CD1c-positive myeloid dendritic cell (primary cell): ENCODE measurements around the gene ACTMAP.
A peak's percentile ranks its signal among the peaks of the same experiment; 100 is the strongest.
"Not testable (repeated sequence)": the region's sequence is repeated elsewhere in the genome, so short reads cannot be mapped to it uniquely, and the experiment has no call there.

Source experiments
- DNase-seq: peaks from one replicate; pipeline ENCODE4 v3.0.0-alpha.2; 2016; ENCODE audit errors: extremely low spot score

ACTMAP gene, protein sequence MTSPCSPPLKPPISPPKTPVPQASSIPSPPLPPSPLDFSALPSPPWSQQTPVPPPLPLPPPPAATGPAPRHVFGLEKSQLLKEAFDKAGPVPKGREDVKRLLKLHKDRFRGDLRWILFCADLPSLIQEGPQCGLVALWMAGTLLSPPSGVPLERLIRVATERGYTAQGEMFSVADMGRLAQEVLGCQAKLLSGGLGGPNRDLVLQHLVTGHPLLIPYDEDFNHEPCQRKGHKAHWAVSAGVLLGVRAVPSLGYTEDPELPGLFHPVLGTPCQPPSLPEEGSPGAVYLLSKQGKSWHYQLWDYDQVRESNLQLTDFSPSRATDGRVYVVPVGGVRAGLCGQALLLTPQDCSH

DNA sequence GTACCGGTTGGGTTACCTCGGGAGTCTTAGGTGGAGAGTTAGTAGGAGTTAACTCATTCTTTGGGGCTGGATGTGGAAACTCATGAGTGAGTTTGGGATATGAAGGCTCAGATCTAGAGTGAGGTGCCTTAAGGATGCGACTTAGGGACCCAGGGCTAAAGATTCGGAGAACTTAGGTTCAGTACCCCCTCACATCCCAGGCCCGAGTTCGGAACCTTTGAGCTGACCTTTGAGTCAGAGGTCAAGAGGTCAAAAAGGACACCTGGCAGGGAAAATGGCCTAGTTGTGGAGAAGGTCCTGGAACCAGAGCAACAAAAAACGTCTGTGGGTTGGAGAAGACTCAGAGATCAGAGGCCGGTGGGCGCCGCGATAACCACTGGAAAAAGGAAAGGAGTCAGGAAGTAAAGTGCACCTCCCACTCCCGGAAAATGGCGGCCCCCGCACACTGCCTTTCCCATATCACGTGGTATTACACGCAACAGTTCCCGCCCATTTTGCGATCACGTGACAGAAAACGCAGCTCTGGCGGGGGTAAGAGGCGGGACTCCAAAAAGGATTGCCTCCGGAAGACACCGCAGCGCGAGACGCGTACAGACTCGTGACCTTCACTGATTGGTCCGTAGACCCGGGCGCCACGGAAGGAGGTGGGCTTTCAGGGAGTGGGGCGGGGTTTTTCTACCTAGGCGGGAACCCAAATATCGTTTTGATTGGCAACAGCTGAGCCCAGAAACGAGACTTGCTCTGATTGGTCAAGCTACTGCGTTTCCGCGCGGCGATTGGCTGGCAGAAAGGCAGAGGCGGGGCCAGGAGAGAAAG is at the start of gene ACTMAP:
ACTMAP (minus strand) TSS at position 420 of the 816 bp plus-strand sequence. CDS start 674 bp downstream, outside the sequence.
- peak; percentile 100 for DNase-seq

DNA sequence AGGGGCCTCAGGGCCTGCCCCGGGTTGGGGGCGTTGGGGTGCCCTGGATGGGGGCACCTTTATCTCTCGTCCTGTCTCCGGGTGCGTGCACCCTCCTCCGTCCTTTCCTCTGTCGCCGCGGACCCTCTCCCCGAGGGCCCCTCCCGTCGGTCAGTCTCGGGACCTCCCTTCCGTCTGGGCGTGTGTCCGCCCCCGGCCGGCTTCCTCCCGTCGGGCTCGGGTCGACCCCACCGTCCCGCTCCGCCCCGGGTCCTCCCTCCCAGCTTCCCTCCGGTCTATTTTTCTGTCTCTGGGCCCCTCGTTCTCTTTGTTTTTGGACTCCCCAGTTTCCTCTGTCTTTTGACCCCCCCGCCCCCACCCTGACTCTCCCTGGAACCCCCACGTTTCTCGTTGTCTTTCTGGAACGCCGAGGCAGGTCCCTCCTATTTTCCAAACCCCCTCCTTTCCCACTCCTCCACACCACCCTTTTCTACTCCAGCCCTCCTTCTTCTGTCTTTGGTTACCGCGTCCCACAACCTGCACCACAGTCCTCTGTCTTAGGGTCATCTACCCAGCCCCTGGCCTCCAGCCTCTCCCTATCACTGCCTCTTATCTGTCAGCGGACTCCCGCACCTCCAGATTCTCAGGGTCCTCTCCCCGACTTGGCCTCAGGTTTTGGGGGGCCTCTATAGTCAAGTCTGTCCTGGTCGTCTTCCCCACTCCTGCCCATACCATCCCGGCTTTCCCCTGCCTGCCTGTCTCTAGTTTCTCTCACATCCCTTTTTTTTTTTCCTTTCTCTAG is 49.5 kb upstream of the ACTMAP start:
- peak; percentile 62 for DNase-seq

DNA sequence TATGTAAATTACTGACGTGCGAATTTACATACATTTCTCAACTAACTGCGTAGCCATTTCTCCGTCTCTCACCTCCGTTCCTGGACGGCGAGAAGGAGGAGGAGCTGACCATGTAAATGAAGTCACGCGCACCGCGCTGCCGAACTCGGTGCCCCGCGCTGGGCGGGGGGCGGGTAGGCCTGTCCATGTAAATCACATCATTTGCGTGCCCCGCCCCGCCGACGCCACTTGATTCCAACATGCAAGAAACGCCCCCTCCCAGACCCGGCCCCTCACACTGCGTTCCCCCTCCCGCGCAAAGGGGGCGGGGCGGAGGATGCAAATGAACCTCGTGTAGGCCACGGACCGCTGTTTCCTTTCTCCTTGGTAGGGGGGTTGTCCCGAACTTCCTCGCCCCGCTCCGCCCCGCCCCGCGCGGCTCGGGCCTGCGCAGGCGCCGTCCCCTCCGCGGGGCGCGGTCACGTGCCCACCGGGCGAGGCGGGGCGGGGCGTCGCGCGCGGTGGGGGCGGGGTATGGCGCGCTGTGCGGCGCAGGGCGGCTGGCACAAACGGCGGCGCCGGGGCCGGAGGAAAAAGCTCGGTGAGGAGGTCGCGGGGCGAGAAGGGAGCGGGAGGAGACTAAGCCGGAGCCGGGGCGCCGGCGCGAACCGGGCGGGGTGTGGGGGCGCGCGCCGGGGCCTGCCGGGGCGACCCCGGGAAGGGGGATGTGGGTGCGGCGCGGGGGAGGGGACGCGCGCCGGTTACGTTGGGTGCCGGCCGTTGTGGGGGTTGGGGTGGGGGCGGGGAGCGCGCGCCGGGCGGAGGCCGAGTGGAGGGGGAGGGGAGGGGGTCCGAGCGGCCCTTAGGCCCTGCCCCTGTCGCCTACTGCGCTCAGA is 48.6 kb upstream of the ACTMAP start, which contains the start of gene EGLN2:
EGLN2 (plus strand) TSS at position 509 of the 875 bp plus-strand sequence. CDS start 1,382 bp downstream, outside the sequence.
- DNase-seq, result peak; percentile 100

DNA sequence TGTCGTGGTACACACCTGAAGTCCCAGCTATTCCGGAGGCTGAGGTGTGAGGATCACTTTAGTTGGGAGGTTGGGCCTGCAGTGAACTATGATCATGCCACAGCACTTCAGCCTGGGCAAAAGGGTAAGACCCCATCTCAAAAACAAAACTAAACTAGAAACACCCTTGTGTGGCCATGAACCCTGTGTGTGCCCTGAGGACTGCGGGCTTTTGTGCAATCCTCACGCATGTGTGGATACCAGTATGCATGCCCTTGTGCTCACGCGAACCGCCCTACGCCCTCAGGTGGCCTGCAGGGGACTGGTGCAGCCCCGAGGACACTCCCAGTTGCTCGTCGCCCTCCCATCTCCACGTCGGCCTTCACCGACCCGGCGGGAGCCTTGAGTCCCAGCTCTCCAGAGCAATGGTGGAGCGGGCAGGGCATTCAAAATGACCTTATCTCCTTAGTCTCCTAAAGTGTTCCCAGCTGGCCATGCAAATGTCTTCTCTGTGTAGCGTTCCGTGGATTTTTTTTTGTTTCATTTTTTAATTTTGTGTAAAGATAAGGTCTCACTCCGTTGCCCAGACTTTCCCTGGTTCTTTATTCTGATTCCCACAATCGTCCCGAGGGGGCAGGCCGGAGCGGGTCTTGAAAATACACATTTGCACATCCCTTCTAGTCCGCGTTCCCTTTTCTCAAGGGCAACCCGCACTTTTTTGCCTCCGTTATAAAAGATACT is 47.8 kb upstream of the ACTMAP start:
- DNase-seq, result peak; percentile 71

DNA sequence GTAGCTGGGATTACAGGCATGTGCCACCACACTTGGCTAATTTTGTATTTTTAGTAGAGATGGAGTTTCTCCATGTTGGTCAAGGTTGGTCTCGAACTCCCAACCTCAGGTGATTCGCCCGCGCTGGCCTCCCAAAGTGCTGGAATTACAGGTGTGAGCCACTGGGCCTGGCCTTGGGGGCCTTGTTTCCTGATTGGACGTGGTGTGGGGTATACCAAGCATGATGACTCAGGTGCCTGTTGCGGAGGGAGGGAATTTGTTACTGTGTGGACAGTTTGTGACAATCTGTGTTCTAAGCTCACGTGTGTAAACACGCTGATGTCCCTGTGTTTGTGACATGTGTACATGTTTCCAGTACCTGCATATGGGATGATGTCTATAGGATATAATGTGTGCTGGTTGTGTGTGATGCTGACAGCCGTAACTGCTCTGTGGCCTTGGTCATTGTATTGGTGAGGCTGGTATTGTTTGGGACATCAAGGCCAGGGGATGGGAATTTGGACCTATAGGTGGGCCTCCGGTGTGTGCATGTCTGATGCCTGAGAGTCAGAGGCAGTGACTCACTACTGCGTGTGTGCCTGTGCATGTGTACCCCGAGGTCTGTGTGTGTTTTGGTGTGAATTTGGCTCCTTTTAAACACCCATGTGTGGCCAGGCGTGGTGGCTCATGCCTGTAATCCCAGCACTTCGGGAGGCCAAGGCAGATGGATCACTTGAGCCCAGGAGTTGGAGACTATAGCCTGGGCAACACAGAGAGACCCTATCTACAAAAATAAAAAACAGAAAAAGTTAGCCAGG is 47.1 kb upstream of the ACTMAP start:
- DNase-seq, result no peak

DNA sequence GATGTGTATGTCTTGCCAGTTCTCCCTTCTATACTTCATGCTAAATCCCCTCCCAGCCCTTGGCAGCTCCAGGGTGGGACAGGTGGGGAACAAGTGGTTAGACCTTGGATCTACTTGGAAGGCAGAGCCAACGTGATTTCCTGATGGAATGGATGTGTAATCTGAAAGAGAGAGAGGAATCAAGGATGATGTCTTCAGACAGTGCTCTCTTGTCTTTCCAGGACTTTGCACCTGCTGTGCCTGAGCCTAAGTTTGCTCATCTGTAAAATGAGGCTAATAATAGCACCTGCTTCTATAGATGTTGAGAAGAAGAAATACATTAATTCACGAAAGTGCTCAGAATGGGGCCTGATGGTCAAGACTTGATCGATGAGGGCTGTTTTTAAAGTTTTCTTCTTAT is 41.7 kb upstream of the ACTMAP start:
- no peak for DNase-seq

DNA sequence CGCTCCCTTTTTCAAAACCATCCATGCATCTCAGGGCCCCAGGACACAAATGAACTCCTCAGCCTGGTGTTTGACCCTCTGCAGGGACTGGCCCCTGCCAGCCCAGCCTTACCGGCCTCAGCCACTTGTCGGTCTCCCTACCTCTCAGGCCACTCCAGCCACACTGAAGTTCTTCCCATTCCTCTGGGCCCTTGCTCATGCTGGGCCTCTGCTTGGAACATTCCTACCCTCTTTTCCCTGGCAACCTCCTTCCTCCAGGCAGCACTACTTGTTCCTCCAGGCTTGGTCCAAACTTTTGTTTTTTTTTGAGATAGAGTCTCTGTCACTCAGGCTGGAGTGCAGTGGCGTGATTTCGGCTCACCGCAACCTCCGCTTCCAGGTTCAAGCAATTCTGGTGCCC is 41.1 kb upstream of the ACTMAP start:
- DNase-seq, result no peak

DNA sequence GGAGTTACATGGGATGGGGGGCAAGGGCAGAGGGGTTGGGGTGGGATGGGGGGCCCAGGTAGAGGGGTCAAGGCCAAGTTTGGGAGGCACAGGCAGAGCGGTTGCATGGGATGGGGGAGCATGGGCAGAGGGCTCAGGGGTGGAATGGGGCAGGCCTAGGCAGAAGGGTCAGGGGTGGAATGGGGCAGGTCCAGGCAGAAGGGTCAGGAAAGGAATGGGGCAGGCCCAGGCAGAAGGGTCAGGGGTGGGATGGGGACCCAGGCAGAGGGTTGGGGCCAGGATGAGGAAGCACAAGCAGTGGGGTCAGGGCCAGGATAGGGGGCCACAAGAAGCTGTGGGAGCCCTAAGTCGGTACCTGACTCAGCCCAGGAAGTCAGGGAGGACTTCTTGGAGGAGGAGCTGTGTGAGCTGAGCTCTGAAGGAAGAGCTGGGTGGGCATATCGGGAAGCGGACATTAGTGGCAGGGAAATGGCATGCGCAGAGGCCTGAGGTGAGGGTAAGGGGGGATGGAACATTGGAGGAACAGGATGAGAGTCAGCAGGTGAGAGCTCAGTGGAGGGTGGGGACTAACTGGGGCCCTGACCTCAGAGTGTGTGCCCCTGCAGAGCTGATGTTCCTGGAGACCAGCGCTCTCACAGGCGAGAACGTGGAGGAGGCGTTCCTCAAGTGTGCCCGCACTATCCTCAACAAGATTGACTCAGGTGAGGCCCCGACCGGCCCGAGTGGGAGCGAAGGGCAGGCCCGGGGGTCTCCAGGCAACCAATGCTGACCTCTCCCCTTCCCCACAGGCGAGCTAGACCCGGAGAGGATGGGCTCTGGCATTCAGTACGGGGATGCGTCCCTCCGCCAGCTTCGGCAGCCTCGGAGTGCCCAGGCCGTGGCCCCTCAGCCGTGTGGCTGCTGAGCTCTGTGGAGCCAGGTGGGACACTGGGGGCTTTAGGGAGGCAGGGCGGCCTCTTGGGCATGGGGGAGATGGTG is 36.1 kb upstream of the ACTMAP start:
- no peak for DNase-seq

DNA sequence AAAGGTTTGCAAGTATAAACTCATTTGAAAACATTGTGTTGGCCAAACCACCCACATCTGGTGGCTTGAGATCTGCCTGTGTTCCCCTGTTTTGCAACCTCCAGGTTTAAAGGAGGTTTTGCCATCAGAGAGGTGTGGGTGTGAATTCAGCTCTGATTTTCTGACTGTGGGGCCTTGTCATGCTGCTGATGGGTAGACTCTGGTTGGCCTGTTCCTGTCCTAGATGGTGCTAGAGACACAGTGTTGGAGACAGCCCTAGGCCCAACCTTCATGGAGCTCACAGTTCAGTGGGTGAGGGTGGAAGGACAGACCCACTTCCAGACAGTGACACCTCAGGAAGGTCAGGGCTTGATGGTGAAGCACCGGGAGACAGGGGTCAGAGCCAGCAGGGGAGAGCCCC is 35.2 kb upstream of the ACTMAP start:
- DNase-seq, result no peak

DNA sequence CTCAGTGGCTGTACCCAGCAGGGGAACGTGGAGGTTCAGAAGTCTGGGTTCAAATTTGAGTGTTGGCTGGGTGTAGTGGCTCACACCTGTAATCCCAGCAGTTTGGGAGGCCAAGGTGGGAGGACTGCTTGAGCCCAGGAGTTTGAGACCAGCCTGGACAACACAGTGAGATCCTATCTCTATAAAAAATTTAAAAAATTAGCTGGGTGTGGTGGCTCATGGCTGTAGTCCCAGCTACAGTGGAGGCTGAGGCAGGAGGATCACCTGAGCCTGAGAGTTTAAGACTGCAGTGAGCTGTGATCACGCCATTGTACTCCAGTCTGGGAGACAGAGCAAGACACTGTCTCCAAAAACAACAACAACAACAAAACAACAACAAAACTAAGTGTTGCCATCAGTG is 33.9 kb upstream of the ACTMAP start:
- not testable (repeated sequence) for DNase-seq

DNA sequence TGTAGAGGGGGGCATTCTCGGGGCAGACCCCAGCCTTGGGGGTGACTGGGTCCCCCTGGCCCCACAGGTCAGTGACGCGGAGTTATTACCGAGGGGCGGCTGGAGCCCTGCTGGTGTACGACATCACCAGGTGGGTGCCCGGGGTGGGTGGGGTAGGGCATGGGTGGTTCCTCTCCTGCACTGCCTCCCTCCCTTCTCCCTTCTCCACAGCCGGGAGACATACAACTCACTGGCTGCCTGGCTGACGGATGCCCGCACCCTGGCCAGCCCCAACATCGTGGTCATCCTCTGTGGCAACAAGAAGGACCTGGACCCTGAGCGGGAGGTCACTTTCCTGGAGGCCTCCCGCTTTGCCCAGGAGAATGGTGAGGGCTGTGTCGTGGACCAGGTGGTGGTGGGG is 33.4 kb upstream of the ACTMAP start:
- no peak for DNase-seq

DNA sequence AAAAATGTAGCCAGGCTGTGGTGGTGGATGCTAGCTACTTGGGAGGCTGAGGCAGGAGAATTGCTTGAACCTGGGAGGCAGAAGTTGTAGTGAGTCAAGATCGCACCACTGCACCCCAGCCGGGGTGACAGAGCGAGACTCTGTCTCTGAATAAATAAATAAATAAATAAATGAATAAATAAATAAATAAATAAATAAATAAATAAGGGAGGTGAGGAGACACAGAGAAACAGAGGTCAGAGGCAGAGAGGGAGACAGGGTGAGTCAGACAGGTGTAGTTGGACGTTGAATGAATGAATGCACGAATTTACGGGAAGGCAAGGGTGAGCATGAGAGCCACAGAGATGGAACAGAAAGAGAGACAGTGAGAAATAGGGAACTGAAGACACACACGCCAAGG is 30.9 kb upstream of the ACTMAP start:
- no peak for DNase-seq

DNA sequence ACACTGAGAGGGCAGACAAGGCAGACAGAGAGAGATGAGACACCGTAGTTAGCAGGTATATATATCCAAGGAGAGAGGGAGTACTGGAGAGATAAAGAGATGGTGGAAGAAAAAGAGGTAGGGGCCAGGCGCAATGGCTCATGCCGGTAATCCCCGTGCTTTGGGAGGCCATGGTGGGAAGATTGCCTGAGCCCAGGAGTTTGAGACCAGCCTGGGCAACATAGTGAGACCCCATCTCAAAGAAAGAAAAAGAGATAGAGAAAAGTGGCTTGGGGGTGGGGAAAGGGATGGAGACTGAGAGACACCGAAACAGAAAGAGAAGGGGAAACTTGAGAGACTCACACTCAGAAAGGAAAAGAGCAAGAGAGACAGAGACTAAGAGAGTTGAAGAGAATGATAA is 30.3 kb upstream of the ACTMAP start:
- no peak for DNase-seq

DNA sequence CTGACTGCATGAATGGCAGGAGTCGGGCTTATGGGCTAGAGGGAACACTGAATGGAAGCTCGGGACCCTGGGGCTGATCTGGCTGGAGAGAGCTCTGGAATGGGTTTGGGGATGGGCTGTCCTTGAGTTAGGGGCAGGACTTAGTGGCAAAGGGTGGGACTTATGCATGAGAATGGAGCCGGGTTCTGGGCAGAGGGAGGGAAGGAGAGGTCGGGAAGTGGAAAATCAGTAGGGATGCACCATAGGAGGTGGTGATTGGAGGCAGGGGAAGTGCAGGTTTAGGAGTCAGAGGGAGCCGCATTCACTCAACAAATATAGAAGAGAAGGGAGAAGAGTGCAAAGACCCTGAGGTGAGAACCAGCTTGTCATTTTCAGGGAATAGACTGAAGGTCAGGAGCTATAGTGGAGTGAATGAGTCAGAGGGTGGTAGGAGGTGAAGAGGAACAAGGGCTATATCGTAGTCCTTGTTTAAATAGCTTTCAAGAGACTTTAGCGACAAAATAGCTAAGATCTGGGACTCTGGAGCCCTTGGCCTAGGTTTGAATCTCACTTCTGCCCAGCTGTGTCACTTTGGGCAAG is 28.5 kb upstream of the ACTMAP start:
- DNase-seq, result peak; percentile 61

DNA sequence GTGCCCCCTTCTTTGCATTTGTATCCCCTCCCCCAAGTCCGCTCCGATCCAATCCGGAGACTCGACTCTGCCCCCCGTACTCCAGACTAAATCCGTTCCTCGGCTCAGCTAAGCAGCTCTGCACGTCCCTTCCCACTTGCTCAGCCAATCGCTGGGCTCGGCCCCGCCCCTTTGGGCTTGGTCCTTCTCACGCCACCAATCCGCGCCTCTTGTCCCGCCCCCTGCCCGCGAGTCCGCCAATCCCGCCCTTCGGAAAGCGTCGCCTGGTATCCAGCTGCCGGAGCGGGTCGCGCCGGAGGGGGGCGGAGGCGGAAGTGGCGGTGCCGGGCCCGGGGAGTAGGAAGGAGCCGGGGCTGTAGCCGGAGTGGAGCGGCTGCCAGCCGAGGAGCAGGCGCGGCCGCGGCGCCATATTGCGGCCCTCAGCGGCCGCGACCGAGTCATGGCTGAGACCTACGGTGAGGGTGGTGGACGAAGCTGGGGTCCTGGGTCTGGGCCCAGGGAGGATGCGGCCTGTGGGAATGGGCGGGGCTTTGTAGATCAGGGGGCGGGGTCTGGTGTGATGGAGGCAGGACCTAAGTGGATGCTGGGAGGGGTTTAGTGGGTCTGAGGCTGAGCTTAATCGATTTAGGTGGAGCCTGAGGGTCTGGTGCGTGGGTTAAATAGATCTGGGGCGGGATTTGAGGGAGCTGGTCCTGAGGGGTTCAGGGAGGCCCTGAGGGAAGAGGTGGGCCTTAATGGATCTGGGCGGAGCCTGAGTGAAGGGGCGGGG is 27.8 kb upstream of the ACTMAP start, which contains the start of gene RAB4B:
RAB4B (plus strand) TSS at position 311 of the 769 bp plus-strand sequence; CDS start at position 440, 129 bp downstream.
- peak; percentile 100 for DNase-seq

DNA sequence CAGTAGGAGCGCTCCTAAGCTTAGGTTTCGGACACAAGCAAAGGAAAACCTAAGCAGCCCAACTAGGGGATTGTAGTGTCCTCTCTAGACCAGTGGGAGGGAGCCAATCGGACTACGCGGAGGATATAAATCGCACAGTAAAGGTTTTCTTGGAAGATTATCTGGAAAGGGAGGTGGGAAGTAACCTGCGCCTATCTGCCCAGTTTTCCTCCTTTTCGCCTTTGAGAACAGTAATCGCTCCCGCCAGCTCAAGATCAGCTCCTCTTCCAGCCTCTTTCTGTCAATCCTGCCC is 27.3 kb upstream of the ACTMAP start:
- no peak for DNase-seq

DNA sequence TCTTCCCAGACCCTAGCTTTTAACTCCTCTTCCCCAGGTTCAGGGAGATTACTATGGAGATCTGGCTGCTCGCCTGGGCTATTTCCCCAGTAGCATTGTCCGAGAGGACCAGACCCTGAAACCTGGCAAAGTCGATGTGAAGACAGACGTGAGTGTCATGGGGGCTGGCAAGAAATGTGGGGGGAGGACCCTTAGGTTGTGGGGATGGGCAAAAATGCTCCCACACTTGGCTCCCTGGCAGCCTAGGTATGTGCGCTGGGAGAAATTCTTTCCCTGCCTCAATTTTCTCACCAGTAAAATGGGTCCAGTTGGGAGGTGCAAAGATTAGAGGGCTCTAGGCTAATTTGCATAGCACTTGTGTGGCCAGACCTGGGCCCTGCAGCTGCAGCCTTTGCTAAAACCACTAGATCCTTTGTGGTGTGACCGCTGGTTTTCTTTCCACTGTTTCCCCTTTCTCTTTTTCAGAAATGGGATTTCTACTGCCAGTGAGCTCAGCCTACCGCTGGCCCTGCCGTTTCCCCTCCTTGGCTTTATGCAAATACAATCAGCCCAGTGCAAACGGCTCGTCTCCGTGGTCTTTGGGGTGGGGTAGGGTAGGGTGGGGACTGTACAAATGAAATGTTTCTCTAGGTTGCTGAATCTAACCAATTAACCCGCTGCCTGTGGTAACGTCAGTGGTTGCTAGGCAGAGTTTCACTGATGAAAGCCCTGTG is 26.8 kb upstream of the ACTMAP start:
- DNase-seq, result peak; percentile 98
